Measurements from ENCODE around the gene MPND.

Gene MPND

DNA sequence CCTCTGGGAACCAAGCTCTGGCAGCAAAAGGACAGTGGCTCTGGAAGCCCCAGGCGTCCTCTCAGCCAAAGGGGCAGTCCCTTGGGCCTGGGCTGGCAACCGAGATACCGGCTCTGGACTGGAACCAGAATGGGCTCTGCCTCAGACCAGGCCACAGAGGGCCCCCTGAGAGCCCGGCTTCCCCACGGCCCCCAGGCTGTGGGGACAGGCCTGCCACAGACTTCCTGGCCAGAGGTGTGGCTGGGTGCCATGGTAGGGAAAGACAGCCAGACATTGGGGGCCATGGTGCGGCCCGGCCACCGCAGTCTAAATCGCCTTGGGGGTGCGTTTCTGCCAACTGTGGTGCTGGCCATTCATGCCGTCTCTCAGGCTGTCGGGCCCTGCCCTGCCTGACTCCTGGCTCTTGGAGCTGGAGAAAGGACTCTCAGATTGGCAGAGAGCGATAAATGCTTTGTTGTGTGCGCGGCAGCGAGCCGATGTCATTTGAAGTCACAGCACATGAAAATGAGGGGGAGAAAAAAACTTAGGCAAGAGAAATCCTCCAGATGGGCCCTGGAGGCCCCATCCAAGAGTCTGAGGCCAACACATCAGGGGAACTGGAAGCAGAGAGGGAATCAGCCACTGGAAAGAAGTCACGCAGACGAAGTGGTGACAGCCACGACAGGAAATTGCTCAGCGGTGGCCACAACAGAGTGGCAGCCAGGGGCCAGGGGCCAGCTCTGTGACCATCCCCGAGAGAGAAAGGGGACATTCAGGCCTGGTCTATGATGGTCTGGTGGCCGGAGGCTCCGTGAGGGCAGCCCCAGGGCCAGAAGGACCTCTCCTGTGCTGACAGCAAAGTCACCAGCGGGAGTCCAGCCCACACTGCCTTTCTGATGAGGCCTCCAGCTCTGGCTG, 30.5 kb downstream of the MPND start:
- H3K4me3 Mint-ChIP-seq: peak overlapping the region in 1 of 3 experiments; percentile 52
- peak overlapping the region; percentile 78 to 90 (median 87) for H3K27ac Mint-ChIP-seq
- peaks cover 58% of the 10 kb centered on the region for H3K4me1 Mint-ChIP-seq
- TF ChIP-seq CTCF (IDR thresholded peaks at IDR 0.05; ENCODE audit: unreplicated experiment in 3 of 3): no peak
- H3K27me3 Mint-ChIP-seq (ENCODE audit: low read depth): no peaks in the 10 kb centered on the region
- no peaks in the 10 kb centered on the region for H3K9me3 Mint-ChIP-seq
- no peaks in the 10 kb centered on the region for H3K36me3 Mint-ChIP-seq (ENCODE audit: low read depth)

DNA sequence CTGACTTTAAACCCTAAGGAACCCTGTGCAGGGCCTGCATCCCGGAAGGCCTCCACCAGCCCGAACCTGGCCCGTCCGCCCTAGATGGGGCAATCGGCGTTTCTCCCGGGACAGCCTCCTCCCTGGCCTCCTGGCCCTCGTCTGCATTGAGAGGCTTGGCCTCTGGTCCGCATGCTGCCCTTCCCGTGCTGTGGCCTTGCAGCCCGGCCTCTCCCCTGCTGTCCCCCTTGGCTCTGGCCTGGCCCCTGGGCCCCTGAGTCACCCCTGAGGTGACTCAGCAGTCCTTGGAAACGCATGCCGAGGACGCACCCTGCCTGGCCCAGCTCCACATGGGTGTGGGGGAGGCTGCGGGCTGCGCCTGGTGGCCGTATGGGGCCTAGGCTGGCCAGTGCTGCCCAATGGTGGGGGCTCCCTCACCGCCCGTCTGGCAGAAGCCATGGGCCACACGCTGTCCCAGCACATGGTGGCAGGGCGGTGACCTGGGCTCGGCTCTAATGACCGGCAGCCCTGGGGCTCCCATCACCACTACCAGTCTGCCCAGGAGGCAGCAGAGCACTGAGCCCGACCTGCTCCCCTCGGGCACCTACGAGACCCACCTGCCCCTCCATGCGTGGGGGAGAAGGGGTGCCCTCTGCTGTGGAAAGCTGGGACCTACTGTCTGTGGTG, 31.3 kb downstream of the MPND start:
- no peak for TF ChIP-seq CTCF (IDR thresholded peaks at IDR 0.05; ENCODE audit: unreplicated experiment in 3 of 3)
- Mint-ChIP-seq H3K4me1 (peaks cover 60% of the 10 kb centered on the region), H3K27ac (peak overlapping the region in 1 of 3 experiments; percentile 88), H3K36me3 (ENCODE audit: low read depth) (no peaks in the 10 kb centered on the region), H3K9me3 (no peaks in the 10 kb centered on the region), H3K27me3 (ENCODE audit: low read depth) (no peaks in the 10 kb centered on the region), H3K4me3 (no peak overlapping the region)

DNA sequence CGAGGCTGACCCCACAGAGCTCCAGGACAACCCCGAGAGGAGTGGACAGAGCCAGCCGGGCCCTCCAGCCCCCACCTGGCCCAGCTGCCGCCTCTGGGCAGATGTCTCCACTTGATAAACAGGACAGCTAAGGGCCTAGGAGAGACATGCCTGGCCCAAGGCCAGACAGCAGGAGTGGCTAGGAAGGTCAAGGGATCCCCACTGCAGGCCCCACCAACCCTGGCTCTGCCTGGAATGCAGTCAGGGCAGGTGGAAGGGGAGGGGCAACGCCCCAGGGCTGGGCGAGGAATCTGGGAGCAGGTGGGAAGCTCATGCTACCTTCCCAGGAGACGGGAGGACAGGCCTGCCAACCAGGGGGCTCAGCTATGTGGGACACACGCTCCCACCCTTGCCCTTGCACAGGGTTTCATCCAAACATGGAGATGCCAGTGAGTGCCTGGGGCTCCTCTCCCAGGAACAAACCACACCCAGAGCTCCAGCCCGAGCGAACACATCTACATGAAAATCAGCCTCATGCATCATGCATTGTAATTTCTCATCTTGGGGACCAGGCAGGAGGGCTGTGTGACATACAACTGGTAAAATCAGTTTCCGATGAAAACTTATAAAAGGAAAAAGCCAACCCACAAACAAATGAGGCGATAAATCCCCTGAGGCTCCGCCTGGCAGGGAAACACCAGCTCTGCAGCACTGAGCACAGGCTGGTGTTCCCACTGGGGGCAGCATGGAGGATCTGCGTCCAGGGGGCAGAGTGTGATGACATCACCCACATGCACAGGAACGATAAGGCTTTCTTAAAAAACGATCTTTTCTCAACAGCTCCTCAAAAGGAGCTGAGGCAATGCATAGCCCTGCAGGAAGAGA, 32.0 kb downstream of the MPND start:
- peak in 2 of 3 experiments; percentile 34 to 44 for TF ChIP-seq CTCF (IDR thresholded peaks at IDR 0.05; ENCODE audit: unreplicated experiment in 3 of 3)

GRCh38 chr19:4376028-4376670, 32.8 kb downstream of the MPND start:
- Mint-ChIP-seq H3K36me3 (ENCODE audit: low read depth) (no peaks in the 10 kb centered on the region), H3K4me3 (peak overlapping the region in 2 of 3 experiments; percentile 37 to 57), H3K9me3 (no peaks in the 10 kb centered on the region), H3K4me1 (peaks cover 65% of the 10 kb centered on the region), H3K27me3 (ENCODE audit: low read depth) (no peaks in the 10 kb centered on the region), H3K27ac (peak overlapping the region; percentile 88 to 92 (median 91))
- peak in 2 of 3 experiments; percentile 1 to 4 for TF ChIP-seq CTCF (IDR thresholded peaks at IDR 0.05; ENCODE audit: unreplicated experiment in 3 of 3)

More for the DNA sequence above, 32.0 kb downstream of the MPND start:
- Mint-ChIP-seq H3K36me3 (ENCODE audit: low read depth) (no peaks in the 10 kb centered on the region), H3K27ac (peak overlapping the region; percentile 88 to 92 (median 91)), H3K4me3 (peak overlapping the region in 2 of 3 experiments; percentile 37 to 57), H3K9me3 (no peaks in the 10 kb centered on the region), H3K4me1 (peaks cover 66% of the 10 kb centered on the region), H3K27me3 (ENCODE audit: low read depth) (no peaks in the 10 kb centered on the region)

- no peak for TF ChIP-seq CTCF (IDR thresholded peaks at IDR 0.05; ENCODE audit: unreplicated experiment in 3 of 3)
- H3K4me1 Mint-ChIP-seq: peaks cover 60% of the 10 kb centered on the region
- no peaks in the 10 kb centered on the region for H3K27me3 Mint-ChIP-seq (ENCODE audit: low read depth)
- no peaks in the 10 kb centered on the region for H3K9me3 Mint-ChIP-seq
- H3K27ac Mint-ChIP-seq: peak overlapping the region; percentile 30 to 92 (median 88)
- H3K4me3 Mint-ChIP-seq: peak overlapping the region in 1 of 3 experiments; percentile 5
- no peaks in the 10 kb centered on the region for H3K36me3 Mint-ChIP-seq (ENCODE audit: low read depth)
These were observed 33.3 kb downstream of the MPND start for GRCh38 chr19:4376671-4376990.
